Esophagus mucosa (tissue), 1 donor: ENCODE results near the gene PPM1M. TPM values are rescaled to one million over a fixed set of nuclear protein-coding genes. Genes with fewer than 3 reads are reported as not detected.
A peak's percentile ranks its signal among the peaks of the same experiment; 100 is the strongest.
"Not testable (repeated sequence)": the region's sequence is repeated elsewhere in the genome, so short reads cannot be mapped to it uniquely, and the experiment has no call there.

Experiments used
- ATAC-seq: fragments of 200-7000 bp; cut with Tn5 transposase; one replicate; pipeline ENCODE4 v1.9.1; 2020
- total RNA-seq: library from RNA; stranded (reverse); gene quantifications from one replicate; pipeline ENCODE4 v1.2.4, GENCODE V29; 2023
- donor health status: DM: yes; HTN: yes; CAD: no.

The PPM1M gene
- total RNA-seq, 1 donor from 2014 or later = 9.5 TPM

DNA sequence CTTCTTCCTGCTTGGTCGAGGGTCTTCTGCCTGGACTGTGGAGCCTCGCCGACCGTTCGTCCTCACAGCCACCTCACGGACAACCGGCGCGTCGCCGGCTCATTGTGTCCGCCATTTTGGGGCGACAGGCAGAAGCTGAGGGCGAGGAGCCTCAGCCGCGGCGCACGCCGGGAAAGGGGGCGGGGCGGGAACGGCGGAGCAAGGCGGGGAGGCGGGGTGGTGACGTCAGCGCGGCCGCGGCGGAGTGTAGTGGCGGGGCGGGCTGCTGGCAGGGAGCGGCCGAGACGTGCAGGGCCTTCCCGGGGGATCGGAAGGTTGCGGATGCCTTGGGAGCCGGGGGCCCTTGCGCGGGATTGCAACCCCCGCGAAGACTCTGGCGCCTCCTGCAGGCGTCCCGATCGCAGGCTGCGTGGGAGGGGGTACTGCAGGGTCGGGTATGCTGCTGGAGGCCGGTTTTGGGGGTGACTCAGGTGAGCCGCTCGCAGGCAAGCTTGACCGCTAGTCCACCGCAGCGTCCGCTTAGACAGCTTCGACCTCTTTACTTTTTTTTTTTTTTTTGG, 33.0 kb downstream of the PPM1M start, which contains the start of gene WDR82:
TSS of gene WDR82 (minus strand) at position 140 of the 560 bp plus-strand sequence. CDS start 288 bp downstream, outside the sequence.
- ATAC-seq = peak; percentile 96

DNA sequence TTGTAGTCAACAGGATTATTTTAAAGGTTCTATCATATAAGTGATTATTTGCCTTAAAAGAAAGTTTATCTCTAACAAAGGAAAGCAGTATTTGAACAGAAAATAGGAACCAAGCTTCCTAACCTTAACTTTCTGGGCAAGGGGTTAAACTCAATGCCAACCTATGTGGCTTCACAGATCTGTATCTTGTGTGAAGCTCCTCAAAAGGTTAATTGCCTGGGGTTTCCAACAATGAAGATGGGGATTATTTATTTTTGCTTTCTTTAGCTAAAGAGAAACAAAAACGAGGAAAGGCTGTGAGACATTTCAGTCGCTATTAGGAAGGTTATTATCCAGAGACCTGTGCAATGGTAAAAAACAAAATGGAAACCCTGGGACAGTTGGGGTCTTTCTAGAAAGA, 34.0 kb downstream of the PPM1M start:
- ATAC-seq = no peak

DNA sequence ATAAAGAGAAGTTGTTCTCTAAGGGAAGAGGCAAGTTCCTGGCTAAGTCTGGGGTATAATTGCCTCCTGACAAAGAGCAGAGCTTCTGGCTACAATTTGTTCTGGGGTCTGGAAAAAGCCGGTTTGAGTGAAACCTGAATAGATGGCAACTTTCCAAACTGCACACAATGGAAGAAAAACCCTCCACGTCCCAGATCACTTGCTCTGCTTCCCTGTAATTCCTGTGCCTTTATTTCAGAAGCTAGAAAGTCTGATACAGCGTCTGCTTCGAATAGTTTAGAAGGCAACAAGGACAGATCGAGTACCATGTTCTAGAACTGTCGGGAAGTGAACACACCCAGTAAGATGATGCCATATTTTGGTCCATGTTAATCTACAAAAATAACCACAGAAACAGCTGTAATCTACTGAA, 34.5 kb downstream of the PPM1M start:
- ATAC-seq = no peak

DNA sequence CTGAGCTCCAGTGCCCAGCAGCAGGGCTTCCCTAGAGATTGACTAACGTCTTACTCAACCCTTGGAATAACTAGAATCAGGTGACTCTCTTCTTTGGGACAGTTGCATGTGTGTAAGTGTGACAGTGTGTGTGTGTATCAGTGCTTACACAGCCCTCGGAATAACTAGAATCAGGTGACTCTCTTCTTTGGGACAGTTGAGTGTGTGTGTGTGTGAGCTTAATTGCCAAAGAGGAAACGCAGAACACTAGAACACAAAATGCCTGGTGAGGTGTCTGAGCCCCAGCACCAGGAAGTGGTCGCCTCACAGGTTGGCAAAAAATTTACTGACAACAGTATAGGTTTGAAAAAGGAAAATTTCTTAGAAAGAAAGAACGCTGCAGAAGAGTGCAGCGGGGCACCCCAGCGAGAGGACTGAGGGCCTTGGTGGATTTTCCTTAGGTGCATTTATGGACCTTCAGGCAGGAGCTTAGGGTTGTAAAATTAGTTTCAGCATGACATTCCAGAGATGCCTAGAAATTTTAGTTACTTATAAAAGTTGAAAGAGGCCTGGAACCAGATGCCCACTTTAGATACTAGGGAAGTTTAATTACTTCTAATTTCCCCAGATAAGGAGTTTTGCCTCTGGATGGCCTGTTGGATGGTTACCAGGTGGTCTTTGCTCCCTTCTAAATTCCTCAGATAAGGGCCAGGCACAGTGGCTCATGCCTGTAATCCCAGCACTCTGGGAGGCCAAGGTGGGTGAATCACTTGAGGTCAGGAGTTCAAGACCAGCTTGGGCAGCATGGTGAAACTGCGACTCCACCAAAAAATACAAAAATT, 36.6 kb downstream of the PPM1M start:
- no peak for ATAC-seq

DNA sequence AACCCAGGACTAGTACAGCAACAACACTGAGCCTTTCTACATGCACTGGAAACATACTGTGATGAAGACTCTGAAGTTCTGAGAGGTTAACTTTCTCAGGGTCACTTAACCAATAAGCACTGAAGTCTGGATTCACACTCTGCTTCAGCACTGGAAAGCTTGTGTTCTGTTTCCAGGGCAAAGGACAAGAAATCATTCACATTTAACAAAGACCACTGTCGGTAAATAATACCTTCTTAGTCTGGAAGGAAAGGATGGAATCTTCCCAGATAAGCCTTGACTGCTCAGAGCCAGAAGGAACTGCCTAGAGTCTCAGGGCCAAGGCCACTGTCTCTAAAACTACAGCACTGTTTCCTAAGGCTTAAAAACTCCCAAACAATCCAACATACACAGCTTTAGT, 37.7 kb downstream of the PPM1M start:
- no peak for ATAC-seq

DNA sequence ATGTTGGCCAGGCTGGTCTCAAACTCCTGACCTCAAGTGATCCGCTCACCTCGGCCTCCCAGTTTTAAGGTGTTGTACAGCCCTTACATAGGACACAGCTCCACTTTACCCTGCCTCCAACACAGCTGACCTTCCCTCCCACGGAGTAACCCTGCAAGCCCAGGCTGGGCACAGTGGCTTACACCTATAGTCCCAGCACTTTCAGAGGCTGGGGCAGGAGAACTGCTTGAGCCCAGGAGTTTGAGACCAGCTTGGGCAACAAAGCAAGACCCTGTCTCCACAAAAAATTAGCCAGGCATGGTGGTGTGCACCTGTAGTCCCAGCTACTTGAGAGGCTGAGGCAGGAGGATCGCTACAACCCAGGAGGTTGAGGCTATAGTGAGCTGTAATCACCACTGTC, 38.5 kb downstream of the PPM1M start:
- ATAC-seq = not testable (repeated sequence)

DNA sequence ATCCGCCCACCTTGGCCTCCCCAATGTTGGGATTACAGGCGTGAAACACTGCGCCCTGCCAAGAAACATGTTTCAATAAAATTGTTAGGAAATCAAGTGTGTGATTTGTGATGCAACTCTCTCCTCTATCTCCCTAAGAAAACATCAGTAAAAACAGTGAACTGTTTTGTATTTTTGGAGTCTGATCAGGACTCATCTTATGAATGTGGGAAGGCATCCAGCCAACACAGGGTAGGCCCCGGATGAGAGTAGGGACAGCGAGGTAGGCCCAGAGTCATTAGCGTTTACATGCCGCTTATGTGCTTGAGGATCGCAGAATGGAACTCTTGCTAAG, 41.2 kb downstream of the PPM1M start:
- no peak for ATAC-seq

DNA sequence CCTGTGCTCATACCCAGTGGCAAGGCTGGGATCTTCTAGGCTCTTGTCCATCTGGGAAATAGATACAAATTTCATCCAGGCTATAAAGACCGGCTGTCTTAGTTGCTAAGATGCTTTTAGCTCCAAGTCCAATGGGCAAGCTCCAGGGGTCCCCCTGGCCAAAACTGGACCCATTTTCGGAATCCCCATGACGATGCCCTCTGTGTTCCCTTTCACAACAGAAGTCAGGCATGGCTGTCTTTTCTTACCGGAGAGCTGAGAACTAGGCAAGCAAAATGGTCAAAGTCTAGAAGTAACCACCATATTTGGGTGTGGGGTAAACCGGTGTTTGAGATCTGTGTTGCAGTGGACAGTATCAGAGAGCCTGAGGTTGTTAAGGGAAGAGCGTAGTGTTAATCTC, 43.1 kb downstream of the PPM1M start:
- no peak for ATAC-seq

DNA sequence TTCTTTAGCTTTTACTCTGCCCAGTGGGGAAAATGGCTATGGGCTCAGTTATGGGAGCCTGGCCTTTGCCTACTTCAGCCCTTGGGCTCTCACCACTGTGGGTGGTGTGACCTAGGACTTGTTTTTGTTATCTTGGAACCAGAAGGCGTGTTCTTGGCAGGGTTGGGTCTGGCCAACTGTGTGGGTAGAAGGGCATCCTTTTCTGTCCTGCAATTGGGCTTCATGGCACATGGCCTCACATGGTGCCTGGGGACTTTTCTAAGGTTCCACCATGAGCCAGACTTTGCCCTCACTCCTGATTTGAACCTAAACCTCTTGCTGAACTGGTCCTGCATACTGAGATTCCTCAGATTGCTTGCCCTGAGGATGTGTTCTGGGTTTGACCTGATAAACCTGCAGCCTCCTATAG, 43.8 kb downstream of the PPM1M start:
- no peak for ATAC-seq

DNA sequence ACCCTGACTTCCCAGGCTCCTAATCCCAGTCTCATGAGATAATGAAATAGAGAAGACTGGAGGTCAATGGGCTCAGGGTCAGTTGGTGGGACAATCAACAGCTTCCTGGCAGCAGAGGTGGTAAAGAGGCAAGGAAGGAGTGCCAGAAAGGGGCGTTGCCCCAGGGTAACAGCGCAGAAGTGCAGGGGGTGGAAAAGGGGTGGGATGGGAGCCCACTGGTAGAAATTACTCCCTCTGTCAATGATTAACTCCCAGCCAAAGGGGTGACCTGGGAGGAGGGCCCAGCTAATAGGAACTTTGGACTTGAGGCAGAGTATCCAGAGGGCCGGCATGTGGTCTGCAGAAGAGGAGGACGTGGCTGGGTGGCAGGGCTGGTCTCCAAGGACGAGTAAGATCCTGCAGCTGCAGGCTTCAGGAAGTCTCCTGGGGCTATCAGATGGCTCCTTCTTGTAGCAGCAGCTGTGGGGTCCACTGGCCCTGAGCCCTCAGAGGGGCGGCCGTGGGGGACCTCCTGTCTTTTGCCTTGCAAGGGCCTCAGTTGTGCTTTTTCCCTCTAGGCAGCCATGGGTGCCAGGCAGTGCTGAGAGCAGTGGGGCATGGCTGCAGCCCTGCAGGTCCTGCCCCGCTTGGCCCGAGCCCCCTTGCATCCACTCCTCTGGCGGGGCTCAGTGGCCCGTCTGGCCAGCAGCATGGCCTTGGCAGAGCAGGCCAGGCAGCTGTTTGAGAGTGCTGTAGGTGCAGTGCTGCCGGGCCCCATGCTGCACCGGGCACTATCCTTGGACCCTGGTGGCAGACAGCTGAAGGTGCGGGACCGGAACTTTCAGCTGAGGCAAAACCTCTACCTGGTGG, 44.4 kb downstream of the PPM1M start:
- no peak for ATAC-seq

DNA sequence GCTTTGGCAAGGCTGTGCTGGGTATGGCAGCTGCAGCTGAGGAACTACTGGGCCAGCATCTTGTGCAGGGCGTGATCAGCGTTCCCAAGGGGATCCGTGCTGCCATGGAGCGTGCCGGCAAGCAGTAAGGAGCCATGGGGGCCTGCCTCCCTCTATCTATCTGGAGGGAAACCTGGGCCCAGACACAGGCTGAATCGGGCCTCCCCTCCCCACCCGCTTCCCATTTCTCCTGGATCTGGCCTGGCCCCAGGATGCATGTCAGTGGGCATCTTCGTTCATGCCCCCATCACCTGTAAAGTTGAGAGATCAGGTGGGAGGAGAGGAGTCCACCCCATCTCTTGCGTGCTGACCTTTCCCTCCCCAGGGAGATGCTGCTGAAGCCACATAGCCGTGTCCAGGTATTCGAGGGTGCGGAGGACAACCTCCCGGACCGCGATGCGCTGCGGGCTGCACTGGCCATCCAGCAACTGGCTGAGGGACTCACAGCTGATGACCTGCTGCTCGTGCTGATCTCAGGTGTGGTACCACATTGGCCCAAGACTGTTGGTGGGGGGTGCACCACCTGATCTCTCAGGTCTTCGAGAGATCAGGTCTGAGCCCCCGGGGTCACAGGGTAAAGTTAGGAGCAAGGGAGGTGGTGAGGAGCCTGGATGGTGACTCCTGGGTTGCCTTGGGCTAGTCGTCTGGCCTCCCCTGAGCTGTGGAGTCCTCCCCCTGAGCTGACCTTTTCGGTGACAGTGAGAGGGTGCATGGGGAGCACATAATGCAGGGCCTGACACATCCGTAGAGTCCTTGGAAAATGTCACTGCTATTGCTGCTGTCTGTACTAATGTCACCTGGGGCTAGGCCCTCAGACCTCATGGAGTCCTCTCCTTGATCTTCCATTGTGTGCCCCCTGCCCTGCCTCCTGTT, 45.3 kb downstream of the PPM1M start:
- no peak for ATAC-seq

DNA sequence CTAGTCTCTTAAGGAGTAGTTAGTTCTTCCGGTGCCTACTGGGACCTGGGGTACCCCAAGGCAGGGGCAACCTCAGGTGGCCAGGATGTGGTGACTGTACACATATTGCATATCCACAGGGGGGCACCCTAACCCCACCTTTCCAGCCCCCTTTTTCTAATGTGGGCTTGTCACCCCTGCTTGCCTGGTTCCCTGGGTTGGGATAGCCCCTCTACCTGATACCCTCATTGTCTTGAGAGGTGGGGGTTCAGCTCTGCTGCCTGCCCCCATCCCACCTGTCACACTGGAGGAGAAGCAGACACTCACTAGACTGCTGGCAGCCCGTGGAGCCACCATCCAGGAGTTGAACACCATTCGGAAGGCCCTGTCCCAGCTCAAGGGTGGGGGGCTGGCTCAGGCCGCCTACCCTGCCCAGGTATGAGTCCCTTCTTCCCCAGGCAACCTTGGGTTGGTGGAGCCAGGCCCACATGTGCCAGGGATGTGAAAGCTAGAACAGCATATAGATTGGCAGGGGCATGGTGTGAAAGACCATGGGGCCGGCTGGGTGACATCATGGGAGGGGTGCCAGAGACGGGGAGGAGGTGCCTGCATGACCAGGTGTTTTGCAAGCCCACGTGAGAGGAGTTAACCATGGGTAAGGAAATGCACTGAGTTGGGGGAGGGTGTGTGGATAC, 46.1 kb downstream of the PPM1M start:
- ATAC-seq = no peak

DNA sequence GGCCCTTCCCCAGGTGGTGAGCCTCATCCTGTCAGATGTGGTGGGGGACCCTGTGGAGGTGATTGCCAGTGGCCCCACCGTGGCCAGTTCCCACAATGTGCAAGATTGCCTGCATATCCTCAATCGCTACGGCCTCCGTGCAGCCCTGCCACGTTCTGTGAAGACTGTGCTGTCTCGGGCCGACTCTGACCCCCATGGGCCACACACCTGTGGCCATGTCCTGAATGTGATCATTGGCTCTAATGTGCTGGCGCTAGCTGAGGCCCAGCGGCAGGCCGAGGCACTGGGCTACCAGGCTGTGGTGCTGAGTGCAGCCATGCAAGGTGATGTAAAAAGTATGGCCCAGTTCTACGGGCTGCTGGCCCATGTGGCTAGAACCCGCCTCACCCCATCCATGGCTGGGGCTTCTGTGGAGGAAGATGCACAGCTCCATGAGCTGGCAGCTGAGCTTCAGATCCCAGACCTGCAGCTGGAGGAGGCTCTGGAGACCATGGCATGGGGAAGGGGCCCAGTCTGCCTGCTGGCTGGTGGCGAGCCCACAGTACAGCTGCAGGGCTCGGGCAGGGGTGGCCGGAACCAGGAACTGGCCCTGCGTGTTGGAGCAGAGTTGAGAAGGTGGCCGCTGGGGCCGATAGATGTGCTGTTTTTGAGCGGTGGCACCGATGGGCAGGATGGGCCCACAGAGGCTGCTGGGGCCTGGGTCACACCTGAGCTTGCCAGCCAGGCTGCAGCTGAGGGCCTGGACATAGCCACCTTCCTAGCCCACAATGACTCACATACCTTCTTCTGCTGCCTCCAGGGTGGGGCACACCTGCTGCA, 46.9 kb downstream of the PPM1M start:
- no peak for ATAC-seq

DNA sequence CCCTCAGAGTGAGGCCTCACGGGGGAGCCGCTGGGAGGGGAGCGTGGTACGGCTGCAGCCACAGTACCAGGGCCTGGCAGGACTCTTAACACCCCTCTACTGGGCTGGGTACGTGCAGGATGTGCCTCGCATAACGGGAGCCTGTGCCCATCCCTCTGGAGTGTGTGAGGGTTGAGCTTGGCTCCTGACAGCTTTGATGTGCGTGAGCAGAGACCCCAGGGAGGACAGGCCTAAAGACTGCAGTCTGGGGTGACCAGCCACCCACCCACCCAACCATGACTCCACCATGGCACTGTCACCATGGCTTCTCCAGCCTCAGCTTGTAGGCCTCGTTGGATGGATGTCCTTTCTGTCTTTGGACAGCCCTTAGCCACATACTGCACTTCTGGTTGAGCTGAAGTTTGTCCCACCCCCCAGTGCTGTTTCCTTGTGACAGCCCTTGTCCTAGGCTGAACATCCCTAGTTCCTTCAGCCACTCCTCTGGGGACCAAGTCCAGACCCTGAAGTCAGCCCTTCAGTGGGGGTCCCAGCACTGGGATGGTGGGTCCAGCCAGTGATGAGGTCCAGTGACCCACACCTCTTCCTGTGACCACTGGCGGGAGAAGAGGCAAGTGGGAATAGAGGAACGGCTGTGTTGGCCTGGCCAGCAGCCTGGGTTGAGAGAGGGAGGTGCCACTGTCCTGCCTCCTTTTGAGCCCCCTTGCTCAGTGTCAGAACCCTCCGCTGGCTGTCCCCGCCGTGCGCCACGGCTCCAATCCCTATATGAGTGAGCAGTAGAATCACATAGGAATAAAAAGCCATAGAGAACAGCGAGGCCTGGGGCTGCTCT, 48.1 kb downstream of the PPM1M start:
- no peak for ATAC-seq

DNA sequence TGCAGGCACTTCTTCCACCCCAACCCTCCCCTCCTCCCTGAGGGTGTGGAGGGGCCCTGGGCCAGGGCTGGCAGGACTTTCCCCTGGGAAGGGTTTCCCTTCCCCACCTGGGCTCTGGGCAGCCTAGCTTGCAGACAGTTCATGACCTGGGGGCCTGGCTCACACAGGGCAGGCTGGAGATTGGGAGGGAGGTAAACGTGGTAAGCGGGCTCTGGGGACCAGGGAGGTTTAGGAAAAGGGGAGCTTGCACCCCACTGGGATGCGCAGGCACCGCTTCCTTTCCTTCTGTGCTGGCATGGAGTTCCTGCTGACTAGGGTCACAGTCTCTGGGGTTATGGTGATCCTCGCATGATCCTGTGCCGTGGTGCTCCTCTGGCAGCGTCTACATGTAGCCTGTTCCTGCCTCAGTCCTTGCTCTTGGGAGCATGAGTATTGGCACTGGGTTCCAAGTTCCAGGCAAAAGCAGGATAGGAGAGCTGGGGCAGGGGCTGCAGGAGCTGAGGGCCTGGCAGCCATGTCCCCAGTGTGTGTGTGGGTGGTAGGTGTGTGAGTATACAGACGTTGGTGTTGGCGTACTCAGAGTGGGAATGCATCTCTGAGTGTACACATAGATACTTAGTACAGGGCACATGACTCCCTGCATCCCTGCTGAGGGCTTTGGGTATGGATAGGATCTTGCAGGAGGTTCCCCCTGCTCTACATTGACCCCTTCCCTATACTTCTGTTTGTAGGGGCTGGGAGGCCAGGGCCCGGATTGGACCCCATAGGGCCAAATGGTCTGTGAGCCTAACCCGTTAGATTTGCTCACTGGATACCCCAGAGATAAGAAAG, 49.0 kb downstream of the PPM1M start:
- ATAC-seq = no peak

DNA sequence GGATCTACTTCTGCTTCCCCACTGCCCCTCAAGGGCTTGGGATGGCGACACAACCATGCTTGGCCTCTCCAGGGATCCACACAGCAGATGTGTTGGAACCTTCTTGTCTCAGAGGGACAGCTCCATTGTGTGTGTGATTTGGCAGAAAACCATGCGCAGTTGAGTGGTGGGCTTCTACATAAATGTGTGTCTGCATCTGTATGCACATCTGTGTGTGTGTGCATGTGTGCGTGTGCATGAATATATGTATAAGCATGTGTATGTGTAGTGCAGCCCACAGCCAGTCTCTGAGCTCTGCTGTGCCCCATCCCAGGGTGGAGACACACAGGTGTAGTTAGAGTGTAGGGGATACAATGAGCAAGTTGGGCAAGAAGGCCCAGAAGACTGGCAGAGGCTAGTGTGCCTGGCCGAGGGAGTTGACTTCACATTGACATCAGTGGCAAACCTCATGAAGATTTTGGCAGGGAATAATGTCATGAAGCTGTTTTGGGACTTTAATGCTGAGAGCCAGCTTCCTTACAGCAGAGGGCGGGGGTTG, 50.2 kb downstream of the PPM1M start:
- no peak for ATAC-seq

DNA sequence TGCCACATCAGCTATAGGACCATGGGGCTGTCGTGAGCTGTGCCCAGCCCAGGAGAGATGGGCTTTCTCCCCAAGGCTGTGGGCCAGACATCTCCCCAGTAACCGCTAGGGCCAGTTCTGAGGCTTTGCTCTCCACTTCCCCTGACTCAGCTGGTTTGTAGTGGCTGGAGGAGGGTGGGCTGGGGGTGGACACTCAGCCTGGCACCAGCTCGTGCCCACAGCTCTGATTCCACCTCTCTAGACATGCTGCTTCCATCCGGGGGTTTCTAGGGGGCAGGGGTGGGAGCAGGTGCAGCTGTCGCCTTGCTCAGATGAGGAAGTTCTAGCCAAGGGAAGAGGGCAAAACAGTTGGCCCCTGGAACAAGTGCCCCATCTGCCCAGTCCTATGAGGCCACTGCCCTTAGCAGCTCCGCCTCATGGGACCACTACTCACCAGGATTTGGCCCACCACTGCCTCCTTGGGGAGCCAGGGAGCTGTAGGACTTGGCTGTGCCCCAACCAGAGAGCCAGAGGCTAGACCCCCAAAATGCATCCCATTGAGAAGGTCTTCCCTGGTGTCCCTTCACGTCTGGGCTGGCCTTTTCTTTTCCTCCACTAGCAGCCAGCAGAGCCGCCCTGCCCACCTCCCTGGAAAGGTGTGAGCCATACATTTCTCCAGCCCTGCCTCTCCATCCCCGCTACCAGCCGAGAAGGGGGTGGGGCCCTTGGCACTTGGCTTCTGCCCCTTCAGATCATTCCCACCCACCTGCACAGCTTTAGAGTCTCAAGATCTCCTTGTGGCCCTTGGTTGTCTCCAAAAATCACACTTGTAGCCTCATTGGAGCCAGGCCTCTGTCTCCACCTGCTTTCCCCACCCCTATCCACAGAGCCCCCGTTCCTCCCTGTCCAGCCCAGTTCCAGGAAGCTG, 51.9 kb downstream of the PPM1M start:
- no peak for ATAC-seq
